Measurements from ENCODE around the gene TRIM9.
"Not testable (repeated sequence)": the region's sequence is repeated elsewhere in the genome, so short reads cannot be mapped to it uniquely, and the experiment has no call there.

Gene TRIM9

DNA sequence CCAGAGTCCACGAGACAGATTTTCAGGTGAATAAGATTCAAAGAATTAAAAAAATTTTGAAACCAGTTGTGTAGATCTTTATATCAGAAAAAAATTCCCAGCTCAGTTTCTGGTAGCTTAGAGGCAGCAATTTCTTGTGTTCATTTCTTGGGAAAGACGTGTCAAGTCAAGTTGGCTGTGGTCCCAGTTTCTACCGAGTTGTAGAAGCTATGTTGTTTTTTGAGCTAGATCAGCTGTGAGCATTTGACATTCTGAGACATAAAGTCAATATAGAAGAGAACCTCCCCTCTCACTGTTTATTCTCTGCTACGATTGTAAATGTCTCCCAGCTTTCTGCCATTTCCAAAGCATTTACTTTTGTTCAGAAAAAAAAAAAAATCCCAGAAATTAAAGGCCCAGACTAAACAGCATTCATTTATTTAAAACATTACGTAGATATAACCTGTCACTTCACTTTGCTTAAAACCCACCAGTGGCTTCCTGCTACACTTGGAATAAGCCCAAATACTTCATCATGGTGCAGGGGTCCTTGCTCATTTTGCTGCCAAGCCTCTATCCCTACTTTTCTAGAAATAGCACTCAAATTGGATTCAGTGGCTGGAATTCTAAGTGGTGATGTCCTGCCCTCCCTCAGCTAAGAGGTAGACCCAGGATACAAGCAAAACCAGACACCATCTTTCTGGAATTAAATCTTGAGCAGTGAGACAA is 130.1 kb downstream of the TRIM9 start:
- no peak for DNase-seq (ENCODE audit: low read depth in 2 of 2)

DNA sequence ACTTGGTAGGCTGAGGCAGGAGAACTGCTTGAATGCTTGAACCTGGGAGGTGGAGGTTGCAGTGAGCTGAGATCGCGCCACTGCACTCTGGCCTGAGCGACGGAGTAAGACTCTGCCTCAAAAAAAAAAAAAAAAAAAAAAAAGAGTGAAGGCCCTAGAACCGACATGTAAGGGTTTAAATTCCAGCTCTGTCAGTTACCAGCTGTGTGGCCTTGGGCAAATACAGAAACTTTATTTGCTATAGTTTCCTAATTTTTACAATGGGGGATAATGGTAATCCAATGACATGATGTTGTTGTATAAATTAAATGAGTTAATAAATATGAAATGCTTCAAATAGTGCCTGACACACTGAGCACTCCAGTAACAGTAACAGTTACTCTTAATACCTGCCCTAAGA is 131.0 kb downstream of the TRIM9 start:
- DNase-seq (ENCODE audit: low read depth in 2 of 2), result no peak

DNA sequence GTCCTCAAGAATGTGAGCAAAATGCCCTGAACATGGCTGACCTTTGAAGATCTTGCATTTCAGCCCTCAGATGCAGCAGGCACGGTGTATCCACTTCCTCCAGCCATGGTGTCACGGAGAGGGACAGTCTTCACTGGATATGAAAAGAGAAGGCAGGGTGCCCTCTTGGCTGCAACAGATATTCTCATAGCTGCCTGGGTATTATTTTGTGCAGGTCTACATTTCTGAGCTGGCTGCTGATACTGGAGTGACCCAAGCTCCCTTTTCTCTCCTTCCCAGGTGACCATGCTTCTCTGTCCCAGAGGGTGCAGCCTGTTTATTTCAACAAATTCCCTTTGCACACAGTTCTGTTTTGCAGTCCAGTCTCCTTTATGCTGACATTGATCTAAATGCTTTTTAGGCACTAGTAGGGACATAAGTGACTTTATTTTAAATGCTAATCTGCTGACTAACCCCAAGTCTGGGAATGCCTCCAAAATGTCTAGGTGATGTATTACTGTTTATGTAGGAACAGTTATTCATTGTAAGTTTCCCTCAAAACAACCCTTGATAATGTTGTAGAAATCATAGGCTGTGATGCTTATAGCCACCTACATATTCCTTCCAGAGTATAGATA is 133.2 kb downstream of the TRIM9 start:
- no peak for DNase-seq (ENCODE audit: low read depth in 2 of 2)

DNA sequence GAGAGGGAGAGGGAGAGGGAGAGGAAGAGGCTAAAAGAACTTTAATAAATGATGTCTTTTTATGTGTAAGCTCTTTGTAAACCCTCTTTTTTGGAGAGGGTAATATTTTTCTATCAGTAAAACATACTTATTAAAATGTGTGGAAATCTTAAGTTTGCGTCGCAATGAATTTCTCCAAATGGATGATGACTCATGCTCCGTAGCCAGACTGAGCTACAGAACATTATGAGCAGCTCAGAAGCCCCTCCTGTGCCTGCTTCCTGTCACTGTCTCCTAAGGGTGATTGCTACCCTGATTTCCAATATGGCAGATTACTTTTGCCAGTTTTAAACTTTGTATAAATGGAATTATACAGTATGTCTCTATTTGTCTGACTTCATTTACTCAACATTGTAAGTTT is 137.6 kb downstream of the TRIM9 start:
- no peak for DNase-seq (ENCODE audit: low read depth in 2 of 2)

DNA sequence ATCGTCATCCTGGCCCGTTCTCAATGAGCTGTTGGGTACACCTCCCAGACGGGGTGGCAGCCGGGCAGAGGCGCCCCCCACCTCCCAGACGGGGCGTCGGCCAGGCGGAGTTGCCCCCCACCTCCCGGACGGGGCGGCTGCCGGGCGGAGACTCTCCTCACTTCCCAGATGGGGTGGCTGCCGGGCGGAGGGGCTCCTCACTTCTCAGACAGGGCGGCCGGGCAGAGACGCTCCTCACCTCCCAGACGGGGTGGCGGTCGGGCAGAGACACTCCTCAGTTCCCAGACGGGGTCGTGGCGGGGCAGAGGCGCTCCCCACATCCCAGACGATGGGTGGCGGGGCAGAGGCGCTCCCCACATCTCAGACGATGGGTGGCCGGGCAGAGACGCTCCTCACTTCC is 138.5 kb downstream of the TRIM9 start:
- not testable (repeated sequence) for DNase-seq (ENCODE audit: low read depth in 2 of 2)

DNA sequence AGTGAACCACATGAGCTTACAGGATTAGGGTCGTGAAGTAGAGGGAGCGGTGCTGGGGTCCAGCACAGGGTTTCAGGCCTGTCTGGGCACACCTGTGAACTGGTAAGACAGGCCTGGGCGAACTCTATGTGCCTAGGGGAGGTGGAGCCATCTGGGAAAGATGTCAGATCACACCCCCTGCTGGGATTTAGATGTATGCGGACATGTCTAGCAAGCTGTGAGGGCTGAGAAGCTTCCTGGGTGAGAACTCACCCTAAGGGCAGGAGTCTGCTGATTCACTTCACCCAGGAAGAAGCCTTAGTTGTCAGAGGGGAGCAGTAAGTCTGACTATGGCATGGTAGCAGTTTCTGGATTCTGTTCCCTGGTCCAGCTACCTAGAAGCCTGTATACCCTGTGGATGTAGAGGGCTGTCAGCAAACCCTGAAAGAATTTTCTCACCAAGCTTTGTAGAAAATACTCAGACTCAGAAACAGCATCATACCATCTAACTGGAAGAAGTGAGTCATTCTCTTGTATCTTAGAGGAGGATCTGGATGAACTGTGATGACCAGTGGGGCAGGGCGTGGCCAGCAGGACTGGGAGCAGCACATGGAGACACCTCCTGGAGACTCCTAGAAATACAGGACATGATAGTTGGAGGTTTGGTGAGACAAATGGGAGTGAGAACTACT is 139.4 kb downstream of the TRIM9 start:
- no peak for DNase-seq (ENCODE audit: low read depth in 2 of 2)

DNA sequence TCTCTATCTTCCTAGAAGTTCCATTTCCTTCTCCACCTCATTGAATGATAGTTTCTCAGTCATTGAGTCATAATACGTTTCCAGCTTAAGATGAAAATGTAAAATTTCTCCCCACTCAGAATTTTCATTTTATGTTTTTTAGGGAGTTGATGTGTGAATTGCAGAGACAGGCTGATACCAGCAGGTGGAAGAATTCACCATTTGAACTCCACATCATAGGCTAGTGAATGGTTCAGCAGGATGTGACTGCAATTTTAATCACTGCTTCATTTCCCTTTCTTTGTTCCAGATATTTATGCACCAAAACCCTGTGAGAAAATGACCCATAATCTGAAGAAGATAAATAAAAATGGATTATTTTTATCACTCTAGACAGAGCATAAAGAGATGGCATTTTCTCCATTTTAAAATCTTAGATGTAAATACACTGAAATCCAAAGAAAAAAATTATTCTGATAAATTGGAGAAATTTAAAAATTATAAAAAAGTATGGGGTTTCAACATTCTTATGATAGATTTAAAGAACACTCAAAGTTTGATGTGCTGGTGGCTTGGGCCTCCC is 140.0 kb downstream of the TRIM9 start:
- no peak for DNase-seq (ENCODE audit: low read depth in 2 of 2)

DNA sequence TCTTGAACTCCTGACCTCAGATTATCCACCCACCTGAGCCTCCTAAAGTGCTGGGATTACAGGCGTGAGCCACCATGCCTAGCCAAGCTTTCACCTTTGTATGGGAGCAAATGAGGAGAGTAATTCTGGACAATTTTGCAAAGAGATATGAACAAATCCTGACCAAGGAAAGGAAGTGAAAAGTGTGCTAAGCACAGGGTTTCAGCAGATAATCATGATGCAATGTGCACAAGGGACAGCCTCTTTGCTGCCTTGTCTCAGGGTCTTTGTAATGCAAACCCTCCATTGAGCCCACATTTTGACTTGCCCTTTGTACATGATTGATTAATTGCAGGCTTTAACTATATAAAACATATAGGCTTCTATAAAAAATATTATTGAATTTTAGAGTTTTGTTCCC is 141.4 kb downstream of the TRIM9 start:
- DNase-seq (ENCODE audit: low read depth in 2 of 2), result no peak

DNA sequence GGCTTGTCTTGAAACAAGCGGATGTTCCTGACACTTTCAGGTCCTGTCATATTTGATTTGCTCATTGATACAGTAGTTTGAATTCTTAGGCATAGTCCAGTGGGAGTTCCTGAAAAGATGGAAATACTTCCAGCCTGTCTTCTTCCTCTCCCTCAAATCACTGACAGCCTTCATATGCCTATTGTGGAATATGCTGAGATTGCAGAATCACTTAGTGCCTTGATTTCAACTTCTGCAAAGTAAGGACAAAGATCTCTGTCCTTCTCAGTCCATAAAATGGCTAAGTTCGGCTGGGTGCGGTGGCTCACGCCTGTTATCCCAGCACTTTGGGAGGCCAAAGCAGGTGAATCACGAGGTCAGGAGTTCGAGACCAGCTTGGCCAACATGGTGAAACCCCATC is 143.9 kb downstream of the TRIM9 start:
- no peak for DNase-seq (ENCODE audit: low read depth in 2 of 2)

DNA sequence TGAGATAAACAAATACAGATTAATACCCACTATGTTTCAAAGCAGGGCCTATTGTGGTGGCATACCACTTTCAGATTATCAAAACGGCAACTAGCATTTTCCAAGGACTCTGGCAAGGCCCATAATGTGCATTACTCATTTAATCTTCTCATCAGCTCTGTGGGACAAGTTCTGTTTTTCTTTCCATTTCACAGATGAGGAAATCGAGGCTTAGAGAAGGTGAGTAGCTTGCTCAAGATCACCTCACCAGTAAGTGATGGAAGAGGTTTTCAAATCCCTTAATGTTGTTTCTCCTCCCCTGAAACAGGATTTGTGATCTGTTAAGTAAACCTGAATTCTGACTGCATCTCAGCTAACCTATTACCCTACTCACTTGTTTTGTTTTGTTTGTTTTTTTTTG is 146.7 kb downstream of the TRIM9 start:
- DNase-seq (ENCODE audit: low read depth in 2 of 2), result no peak

DNA sequence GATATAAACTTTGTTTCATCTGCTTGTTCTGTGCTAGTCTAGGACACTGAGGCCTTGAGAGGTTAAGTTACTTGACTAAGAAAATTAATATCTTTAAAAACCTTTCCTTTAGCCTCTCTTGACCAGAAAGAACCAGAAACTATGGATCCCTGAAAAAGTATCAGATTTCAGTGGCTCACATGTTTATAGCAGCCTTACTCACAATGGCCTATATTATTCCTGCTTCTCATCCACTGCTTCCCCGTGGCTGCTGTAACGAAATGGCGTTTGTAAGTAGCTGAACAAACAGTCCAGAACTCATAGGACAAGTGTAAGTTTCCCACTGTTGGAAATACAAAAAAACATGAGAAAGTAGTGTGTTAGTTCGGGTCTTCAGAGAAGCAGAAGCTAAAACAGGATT is 147.5 kb downstream of the TRIM9 start:
- DNase-seq (ENCODE audit: low read depth in 2 of 2), result no peak

DNA sequence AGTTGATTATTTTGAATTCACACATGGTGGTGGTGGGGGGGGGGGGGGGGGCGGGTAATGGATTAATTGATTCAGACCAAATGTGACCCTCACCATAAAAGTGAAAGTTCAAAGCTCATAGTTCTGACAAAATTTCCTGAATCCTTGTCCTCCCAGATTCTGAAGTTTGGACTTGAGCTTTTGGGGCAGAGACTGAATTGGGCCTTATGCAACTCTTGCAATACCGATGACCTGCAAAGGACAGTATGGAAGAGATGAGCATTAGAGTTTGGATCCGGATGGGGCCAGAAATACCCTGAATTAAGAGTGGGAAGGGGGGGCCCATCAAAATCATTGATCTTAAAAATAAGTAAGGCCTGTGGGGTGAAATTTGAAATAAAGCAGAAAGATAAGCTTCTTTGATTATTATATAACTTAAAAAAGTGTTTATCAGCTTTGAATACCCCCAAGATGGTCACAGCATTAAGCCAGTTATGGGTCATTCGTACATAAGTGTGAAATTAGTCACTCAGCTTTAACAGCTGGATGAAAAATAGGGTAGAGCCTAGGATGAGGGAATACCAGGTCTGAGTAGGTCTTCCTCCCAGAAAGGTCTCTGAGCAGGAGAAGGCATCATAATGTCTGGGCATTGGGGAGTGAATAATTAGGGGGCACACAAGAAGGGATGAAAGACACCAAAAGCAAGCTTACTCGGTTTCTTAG is 148.5 kb downstream of the TRIM9 start:
- no peak for DNase-seq (ENCODE audit: low read depth in 2 of 2)

DNA sequence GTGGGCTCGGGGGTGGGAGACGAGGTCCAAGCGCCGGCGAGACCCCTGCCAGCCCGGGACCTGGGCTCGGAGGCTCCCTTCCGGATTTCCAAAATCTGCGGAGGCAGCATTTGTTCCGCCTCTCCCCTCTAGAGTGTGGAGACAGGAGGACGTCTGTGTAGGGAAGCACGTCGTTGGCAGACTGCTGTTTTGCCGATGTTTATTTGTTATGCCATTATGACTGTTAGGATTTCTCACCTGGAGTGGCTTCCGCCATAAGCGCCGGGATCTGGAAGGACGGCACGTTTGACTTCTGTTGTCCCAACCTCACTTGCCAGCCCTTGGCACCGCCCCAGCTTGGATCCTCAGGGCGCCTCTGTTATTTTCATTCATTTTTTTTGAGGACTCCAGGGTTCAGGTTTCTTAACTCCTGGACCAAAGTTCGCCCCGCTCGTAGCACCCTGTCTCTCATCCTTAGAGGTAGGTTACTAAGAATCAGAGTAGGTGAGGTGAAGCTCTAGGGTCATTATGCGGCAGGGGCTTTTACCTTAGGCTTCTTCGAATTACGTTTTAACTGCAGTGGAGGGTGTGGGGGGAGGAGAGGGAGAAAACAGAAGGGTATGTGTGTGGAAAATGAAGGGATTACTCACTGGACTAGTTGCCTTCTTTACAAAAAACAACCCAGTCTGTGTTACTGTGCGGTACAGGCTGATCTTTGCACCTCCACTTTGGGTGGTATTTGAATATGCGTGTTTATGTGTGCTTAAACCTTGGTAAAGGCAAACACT is 150.1 kb downstream of the TRIM9 start:
- no peak for DNase-seq (ENCODE audit: low read depth in 2 of 2)

DNA sequence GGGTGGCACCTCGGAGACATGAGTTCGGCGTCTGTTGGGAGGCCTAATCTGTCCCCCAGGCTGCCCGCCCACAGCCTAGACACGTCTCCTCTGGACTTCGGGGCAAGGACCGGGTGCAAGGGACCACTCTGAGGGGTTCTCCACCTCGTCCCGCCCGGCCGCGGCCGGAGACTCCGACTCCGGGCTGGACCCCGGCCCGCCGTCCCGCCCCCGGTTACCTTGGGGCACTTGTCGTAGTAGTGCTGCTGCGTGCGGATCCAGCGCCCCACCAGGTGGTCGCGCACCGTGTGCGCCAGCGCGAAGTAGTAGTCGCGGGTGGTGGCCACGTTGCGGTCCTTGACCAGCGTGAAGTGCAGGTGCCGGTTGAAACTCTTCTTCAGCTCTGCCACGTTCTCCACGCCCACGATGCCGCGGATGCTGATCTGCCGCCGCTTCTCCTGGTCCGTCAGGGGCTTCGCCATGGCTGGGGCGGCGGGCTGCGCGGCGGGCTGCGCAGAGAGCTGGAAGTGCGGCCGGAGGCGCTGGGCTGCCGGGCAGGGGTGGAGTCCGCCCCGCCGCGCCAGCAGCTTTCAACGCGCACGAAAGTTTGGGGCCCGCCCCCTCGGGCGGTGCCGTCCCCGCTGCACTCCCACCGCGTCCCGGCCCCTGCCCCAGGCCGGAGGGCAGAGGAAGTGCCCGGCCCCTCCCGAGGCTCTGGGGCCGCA is 150.8 kb downstream of the TRIM9 start, which contains the start of gene PYGL:
Gene PYGL, minus strand, starts transcription at position 541 of the 704 bp plus-strand sequence. Its CDS starts 80 bp downstream, at position 461.
- no peak for DNase-seq (ENCODE audit: low read depth in 2 of 2)

DNA sequence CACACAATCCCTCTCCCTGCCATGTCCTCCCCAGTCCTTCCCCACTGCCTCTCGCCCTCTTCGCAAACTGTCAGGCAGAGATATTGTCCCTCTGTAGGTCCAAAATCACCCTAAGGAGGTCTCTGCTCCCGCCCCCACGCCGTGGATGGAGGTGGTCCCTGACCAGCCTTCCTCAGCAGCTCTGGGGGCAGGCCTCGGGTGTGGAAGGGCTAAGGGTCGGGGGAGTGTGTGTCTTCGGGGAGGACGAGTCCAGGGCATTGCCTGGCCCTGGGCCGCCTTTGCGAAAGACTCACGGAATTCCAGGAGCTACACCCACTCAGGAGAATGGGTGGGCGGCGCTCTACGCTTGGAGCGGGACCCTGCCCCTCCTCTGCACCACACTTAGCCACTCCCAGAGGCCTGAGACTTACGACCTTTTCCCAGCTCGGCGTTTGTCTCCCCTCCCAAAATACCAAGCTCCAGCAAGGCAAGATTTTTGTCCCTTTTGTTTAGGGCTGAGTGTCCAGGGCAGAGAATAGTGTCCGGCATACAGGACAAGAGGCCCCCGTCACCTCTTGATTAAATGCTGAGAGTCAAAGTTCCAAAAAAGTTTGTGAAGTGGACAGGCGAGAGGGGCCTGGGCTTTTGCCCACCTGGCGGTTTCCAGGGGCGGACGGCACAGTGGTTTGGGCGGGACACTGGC is 151.5 kb downstream of the TRIM9 start:
- no peak for DNase-seq (ENCODE audit: low read depth in 2 of 2)

DNA sequence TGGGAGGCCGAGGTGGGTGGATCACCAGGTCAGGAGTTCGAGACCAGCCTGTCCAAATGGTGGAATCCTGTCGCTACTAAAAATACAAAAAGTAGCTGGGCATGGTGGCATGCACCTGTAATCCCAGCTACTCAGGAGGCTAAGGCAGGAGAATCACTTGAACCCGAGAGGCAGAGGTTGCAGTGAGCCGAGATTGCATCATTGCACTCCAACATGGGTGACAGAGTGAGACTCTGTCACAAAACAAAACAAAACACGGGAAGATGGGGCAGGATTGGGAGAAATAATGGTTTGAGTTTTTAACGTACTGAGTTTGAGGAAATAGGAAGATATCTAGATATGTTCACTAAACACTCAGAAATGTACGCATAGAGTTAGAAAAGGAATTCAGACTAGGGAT is 153.3 kb downstream of the TRIM9 start:
- DNase-seq (ENCODE audit: low read depth in 2 of 2), result not testable (repeated sequence)

DNA sequence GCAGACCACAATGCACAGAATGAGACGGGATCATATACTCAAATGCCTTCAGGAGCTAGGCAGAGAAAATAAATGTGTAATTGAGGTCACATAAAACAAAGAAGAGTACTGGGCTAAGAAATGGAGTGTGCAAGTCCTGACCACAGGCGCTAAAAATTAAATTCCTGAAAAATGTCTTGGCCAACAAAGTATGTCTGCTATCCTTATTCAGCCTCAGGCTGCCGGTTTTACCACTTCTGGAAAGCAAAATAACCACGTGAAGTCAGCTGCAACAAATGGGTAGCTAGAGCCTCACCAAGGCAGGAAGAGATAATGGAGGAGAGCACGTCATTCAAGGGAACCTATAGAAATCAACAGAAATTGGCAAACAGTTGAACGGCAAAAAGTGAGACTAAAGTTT is 153.8 kb downstream of the TRIM9 start:
- DNase-seq (ENCODE audit: low read depth in 2 of 2), result no peak

DNA sequence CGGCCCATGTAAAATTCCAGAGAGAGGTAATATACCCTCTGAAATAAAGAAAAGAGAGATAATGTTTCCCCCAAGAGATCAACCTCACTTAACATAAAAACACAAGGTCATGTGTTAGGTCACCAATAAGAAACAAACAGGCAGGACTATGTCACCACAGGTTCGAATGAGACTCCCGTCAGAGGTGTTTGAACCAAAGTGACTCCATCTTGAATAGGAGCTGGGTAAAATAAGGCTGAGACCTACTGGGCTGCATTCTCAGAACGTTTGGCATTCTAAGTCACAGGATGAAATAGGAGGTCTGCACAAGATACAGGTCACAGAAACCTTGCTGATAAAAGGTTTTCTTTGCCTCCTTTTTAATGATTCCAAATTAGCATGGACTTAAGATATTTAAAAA is 157.1 kb downstream of the TRIM9 start:
- no peak for DNase-seq (ENCODE audit: low read depth in 2 of 2)

DNA sequence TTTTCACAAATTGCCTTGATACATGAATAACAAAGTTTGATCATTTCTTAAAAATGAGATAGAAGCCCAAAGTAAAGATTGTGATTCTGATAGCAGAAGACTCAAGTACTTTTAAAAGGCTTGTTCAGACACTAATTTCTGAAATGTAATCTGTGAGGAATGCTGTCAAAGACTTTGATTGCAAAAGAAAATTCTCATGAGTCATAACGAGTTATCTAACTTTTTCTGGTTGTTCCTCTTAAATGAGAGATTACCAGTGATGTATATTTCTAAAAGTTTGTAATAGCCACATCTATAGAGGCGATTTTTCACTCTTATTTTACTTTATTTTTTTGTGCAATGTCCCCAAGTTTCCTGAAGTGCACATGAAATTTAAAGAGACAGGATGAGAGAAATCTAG is 157.6 kb downstream of the TRIM9 start:
- no peak for DNase-seq (ENCODE audit: low read depth in 2 of 2)

DNA sequence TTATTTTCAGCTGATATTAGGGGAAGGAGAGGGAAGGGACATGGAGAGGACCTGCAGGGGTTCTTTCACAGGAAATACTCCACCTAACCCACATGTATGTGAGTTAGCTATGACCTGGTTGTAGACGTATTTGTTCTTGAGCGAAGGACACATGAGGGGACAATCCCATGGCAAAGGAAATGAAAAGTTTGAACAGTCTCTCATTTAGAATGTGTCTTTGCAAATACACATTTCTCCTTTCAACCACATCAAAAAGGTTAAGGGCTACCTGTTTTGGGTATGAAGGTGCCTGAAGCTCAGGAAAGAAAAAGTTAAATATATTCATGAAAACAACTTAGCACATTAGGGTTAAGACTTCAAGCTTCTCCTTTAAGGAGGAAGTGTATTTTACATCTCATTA is 158.0 kb downstream of the TRIM9 start:
- no peak for DNase-seq (ENCODE audit: low read depth in 2 of 2)

All from stimulated activated CD8-positive, alpha-beta memory T cell treated with anti-CD3 and anti-CD28 coated beads, Interleukin-2, amount 100 ng/mL, for 1 hour (primary cell).